Non-pigmented ciliary epithelial cell (primary cell): ENCODE measurements around the gene PDHX.

Source experiments
- DNase-seq: peaks from one replicate; pipeline ENCODE4 v3.0.0-alpha.2; 2010; ENCODE audit warnings: low read depth

PDHX gene

GRCh38 chr11:34957606-34958005, 41.2 kb downstream of the PDHX start:
- DNase-seq = no peak

DNA sequence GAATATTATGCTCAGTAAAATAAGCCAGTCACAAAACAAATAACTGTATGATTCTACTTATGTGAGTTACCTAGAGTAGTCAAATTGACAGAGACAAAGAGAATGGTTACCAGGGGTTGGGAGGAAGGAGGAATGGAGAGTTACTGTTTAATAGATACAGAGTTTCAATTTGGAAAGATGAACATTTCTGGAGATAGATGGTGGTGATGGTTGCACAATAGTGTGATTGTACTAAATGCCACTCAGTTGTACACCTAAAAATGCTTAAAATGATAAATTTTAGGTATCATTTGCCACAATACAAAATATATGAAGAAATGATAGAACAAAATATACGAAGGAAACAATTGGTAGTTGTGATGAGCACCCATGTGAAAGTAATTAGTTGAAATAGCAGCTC, 43.4 kb downstream of the PDHX start:
- DNase-seq = no peak

DNA sequence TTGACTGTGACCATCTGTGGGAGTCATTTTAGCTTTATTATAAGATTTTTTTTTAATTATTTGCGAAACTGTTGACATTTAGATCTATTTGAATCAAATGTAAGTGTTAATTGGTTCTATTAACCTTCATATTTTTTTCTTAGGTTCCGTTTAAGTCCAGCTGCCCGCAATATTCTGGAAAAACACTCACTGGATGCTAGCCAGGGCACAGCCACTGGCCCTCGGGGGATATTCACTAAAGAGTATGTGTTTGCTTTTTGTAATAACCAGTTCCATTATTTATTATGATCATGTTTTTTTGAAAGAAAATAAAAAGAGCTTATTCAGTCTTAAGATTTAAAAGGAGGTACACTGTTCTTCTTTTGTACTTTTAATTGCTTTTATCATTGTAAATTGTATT, 43.9 kb downstream of the PDHX start:
- DNase-seq = no peak

GRCh38 chr11:34962034-34962433, 45.6 kb downstream of the PDHX start:
- no peak for DNase-seq

- DNase-seq = no peak
Observed at GRCh38 chr11:34963351-34963750, 46.9 kb downstream of the PDHX start.

GRCh38 chr11:34964610-34965331, 48.4 kb downstream of the PDHX start:
- no peak for DNase-seq

GRCh38 chr11:34968862-34969261, 52.4 kb downstream of the PDHX start:
- DNase-seq = no peak

DNA sequence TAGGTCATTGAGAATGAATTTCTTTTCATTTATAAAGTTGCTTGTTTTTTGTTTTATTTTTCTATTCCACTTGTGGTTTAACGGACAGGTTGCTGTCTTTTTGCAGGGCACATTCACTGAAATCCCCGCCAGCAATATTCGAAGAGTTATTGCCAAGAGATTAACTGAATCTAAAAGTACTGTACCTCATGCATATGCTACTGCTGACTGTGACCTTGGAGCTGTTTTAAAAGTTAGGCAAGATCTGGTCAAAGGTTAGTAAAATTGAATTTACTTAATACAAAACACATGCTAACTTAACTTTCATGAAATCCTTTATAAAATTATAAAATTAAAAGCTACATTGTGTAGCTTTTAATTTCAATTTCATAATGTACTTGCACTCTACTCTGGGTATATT, 53.6 kb downstream of the PDHX start:
- DNase-seq = no peak

GRCh38 chr11:34970480-34970879, 54.1 kb downstream of the PDHX start:
- no peak for DNase-seq

GRCh38 chr11:34971928-34972327, 55.5 kb downstream of the PDHX start:
- DNase-seq = no peak

DNA sequence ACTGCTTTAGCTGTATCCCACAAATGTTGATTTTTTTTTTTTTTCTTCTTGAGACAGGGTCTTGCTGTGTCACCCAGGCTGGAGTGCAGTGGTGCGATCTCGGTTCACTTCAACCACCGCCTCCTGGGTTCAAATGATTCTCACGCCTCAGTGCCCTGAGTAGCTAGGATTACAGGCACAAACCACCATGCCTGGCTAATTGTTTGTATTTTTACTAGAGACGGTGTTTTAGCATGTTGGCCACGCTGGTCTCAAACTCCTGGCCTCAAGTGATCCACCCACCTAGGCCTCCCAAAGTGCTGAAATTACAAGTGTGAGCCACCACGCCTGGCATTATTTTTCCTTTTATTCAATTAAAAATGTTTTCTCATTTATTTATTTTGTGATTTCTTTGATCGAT, 55.9 kb downstream of the PDHX start:
- DNase-seq = no peak

DNA sequence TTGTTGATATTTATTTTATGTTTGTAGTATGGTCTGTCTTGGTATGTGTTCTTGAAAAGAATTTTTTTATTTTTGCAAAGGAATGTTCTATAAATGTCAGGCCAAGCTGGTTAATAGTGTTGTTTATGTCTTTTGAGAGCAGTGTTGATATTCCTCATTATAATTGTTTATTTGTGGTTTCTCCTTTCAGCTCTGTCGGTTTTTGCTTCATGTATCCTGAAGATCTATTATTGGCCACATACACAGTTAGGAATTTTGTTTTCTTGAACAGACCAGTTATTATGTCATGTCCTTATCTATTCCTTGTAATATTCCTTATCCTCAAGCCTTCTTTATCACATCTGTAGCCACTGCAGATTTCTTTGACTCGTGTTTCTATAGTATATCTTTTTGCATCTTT, 56.5 kb downstream of the PDHX start:
- DNase-seq = peak; percentile 49

DNA sequence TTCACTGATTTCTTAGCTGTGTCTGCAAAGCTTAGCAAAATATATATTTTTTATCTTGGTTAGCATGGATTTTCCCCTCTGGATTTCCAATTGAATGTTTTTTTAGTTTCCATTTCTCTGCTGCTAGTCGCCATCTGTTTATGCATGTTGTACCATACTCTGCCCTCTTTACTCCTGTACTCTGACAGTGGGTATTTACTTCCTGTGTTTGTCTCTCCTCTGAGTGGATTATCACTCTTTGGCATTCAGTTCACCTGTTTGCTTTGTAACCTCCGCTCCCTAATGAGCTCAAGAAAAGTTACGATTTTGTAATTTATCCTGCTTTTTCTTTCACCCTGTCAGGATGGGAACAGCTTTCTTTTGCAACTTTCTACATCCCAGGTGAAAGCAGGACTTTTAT, 59.1 kb downstream of the PDHX start:
- DNase-seq = no peak

DNA sequence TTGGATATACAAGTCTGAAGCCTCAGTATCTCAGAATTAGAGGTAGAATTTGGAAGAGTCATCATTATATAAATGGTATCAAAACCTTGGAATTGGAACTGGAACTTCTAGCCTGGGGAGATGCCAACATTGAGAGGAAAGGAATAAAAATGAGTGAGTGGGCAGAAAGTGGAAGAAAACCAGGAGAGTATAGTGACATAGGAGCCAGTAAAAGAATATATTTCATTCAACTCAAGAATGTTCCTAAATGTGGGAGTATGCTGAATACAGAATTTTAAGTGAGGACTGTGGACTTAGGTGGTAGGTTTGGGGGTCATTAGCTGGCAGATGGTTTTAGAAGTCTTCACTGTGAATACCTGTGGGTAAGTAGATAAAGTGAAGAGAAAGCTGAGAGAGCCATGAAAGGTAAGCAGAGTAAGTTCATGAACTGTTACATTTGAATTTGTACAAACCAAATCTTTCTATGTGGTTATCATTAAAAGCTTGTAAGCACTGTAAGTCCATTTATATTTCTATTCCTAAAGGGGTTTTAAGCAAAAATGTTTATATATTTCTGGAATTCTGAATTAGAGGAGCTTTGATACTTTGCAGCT, 60.2 kb downstream of the PDHX start:
- no peak for DNase-seq

DNA sequence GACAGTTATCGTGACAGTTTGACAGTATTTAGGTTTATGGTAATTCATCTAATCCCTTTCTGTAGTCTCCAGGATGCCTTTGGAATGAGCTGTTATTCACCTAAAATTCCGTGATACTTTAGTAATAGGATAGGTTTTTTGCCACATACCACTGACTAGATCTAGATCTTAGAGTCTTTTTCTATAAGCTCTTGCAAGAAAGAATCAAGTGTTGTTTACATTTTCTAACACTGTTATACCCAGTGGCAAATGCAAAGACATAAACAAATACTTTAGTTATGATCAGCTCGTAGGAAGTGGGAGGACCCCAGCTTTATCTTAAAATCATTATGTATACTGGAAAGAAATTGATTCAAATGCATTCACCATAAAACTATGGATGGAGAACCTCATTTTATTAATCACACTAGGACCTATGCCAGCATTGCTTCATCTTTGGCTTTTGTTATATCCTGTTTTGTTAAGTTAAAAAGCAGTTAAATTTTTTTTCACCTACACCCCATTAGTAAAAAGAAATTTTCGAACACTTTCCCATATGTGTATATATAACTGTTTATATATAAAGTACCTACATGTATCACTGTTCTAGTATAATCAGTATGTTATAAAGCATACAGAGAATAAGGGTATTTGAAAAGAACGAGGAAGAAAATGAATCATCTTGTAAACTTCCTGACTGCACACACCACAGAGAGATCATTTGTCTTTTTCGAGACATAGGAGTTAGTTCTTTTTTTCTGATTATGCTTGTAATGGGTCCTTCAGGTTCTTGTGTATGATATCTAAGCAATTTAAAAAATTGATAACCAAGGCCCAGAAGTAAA, 60.9 kb downstream of the PDHX start:
- no peak for DNase-seq

GRCh38 chr11:34978236-34979191, 62.1 kb downstream of the PDHX start:
- DNase-seq = no peak

- DNase-seq = no peak
Observed at GRCh38 chr11:34984514-34984913, 68.1 kb downstream of the PDHX start.

GRCh38 chr11:34986883-34987520, 70.6 kb downstream of the PDHX start:
- DNase-seq = no peak

DNA sequence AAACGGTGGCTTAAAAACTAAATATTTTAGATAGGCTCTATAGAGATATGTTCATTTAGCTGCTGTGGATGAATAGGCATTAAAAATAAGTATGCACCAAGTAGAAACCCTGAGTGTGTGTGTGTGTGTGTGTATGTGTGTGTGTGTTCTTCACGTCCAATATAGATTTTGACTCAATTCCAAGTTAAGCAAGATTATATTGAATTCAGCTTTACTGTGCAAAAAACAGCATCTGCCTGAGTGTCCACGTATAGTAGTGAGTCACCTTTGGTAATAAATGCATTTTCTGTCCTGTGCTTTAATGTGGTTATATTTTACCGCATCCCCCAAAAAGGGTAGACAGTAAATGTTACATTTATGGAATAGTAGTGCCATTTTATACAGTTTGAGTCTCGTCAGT, 71.2 kb downstream of the PDHX start:
- DNase-seq = no peak

GRCh38 chr11:34988294-34989255, 72.2 kb downstream of the PDHX start:
- DNase-seq = no peak
